H1 (cell line): ENCODE data around the gene TCF25. TPM values are rescaled to one million over a fixed set of nuclear protein-coding genes. Genes with fewer than 3 reads are reported as not detected.
"Not testable (repeated sequence)": the region's sequence is repeated elsewhere in the genome, so short reads cannot be mapped to it uniquely, and the experiment has no call there.

Experiments
- CTCF ChIA-PET: fragments of 300-600 bp; sonication (Branson Sonifier 250); formaldehyde crosslinking; loops from one replicate; lab custom pipeline; 2021; ENCODE audit not compliant: partially characterized antibody; lab: Charles Lee
- POLR2A ChIA-PET: fragments of 300-600 bp; sonication (Branson Sonifier 250); formaldehyde crosslinking; loops from one replicate; lab custom pipeline; 2021; ENCODE audit warnings: inconsistent platforms; ENCODE audit not compliant: partially characterized antibody; lab: Charles Lee
- DNase-seq, 2 experiments: peaks; one replicate each; pipeline versions ENCODE4 v3.0.0 to v3.0.0-alpha.2; 2010 to 2022; ENCODE audit warnings: low spot score in 2 of 2, low read depth in 1 of 2, mixed read lengths in 1 of 2
- FAIRE-seq: peaks from 2 replicates; lab custom pipeline; 2011; peaks lifted over from hg19 to GRCh38; lab: Jason Lieb, UNC
- H2AFZ ChIP-seq: 2 replicates; pipeline ENCODE4 v1.8.1; 2012; ENCODE audit warnings: low read length, inconsistent platforms
- H2AK5ac ChIP-seq: 2 replicates; pipeline ENCODE4 v1.6.1; 2013; ENCODE audit warnings: low read depth, low read length
- H2BK120ac ChIP-seq: replicated peaks from 2 replicates; pipeline ENCODE3; 2013; ENCODE audit warnings: low read depth, low read length, inconsistent platforms
- H2BK12ac ChIP-seq: 2 replicates; pipeline ENCODE4 v1.6.1; 2013; ENCODE audit warnings: low read depth, low read length
- H2BK15ac ChIP-seq: 2 replicates; pipeline ENCODE4 v1.6.1; 2013; ENCODE audit warnings: low read length
- H2BK20ac ChIP-seq: 2 replicates; pipeline ENCODE4 v1.6.1; 2013; ENCODE audit warnings: low read length
- H2BK5ac ChIP-seq: 2 replicates; pipeline ENCODE4 v1.6.1; 2013; ENCODE audit warnings: low read depth, low read length
- H3K14ac ChIP-seq: 2 replicates; pipeline ENCODE4 v1.6.1; 2013; ENCODE audit warnings: inconsistent platforms; ENCODE audit not compliant: insufficient read length
- H3K18ac ChIP-seq: 2 replicates; pipeline ENCODE4 v1.6.1; 2013; ENCODE audit warnings: low read length; ENCODE audit errors: extremely low read depth
- H3K23ac ChIP-seq: 2 replicates; pipeline ENCODE4 v1.6.1; 2013; ENCODE audit warnings: inconsistent platforms; ENCODE audit not compliant: insufficient read length
- H3K23me2 ChIP-seq: 2 replicates; pipeline ENCODE4 v1.6.1; 2013; ENCODE audit warnings: low read depth, low read length
- H3K27ac ChIP-seq: 2 replicates; pipeline ENCODE4 v1.6.1; 2011; ENCODE audit warnings: low read depth, low read length, inconsistent platforms
- H3K27me3 ChIP-seq, 4 experiments: replicated peaks in 1 of 4; 1 replicate in 1 of 4; 2 replicates in 3 of 4; pipeline versions ENCODE4 v1.6.1 to v1.8.1; 2011 to 2013; ENCODE audit warnings: low read length in 3 of 4, mild to moderate bottlenecking in 3 of 4, inconsistent platforms in 2 of 4, mixed read lengths in 2 of 4, moderate library complexity in 1 of 4; ENCODE audit not compliant: control insufficient read depth in 3 of 4, insufficient read depth in 3 of 4; ENCODE audit errors: extremely low read depth in 1 of 4
- H3K36me3 ChIP-seq, 4 experiments: 2 replicates each; pipeline versions ENCODE4 v1.6.1 to v1.8.1; 2011 to 2013; ENCODE audit warnings: mild to moderate bottlenecking in 4 of 4, low read length in 3 of 4, moderate library complexity in 2 of 4, control low read depth in 1 of 4, inconsistent platforms in 1 of 4; ENCODE audit not compliant: insufficient read depth in 4 of 4, control insufficient read depth in 2 of 4
- H3K4ac ChIP-seq: replicated peaks from 2 replicates; pipeline ENCODE3; 2013; ENCODE audit warnings: low read length, low read depth, mixed read lengths, inconsistent platforms; ENCODE audit not compliant: insufficient read length
- H3K4me1 ChIP-seq, 4 experiments: replicated peaks in 1 of 4; 1 replicate in 1 of 4; 2 replicates in 3 of 4; pipeline versions ENCODE4 v1.6.1 to v1.8.1; 2011 to 2013; ENCODE audit warnings: low read length in 3 of 4, inconsistent platforms in 2 of 4, mixed read lengths in 1 of 4; ENCODE audit not compliant: insufficient read depth in 4 of 4, control insufficient read depth in 3 of 4
- H3K4me2 ChIP-seq, 2 experiments: 2 replicates each; pipeline versions ENCODE4 v1.6.1 to v1.8.1; 2011 to 2013; ENCODE audit warnings: low read depth in 2 of 2, low read length in 2 of 2, control low read depth in 1 of 2, inconsistent platforms in 1 of 2, mild to moderate bottlenecking in 1 of 2; ENCODE audit not compliant: insufficient read depth in 1 of 2
- H3K4me3 ChIP-seq, 4 experiments: fragments of 200-600, 300-600 bp in 1 of 4; sonication (generic), shearing (Covaris generic), sonication (Bioruptor Twin) in 1 of 4; 2 replicates each; pipeline versions ENCODE4 v1.5.1 to v1.8.1; 2011 to 2016; ENCODE audit warnings: low read length in 4 of 4, low read depth in 3 of 4, control low read depth in 2 of 4, inconsistent platforms in 2 of 4, mild to moderate bottlenecking in 2 of 4, mixed read lengths in 1 of 4, moderate library complexity in 1 of 4; ENCODE audit not compliant: insufficient read depth in 2 of 4; ENCODE audit errors: extremely low read depth in 1 of 4
- H3K56ac ChIP-seq: replicated peaks from 2 replicates; pipeline ENCODE3; 2013; ENCODE audit warnings: low read depth, mild to moderate bottlenecking, mixed read lengths, low read length, inconsistent platforms; ENCODE audit not compliant: insufficient read length
- H3K79me1 ChIP-seq: 2 replicates; pipeline ENCODE4 v1.6.1; 2013; ENCODE audit warnings: low read depth, low read length, control low read depth
- H3K79me2 ChIP-seq, 2 experiments: 2 replicates each; pipeline versions ENCODE4 v1.6.1 to v1.8.1; 2012 to 2013; ENCODE audit warnings: low read length in 2 of 2, mild to moderate bottlenecking in 2 of 2, inconsistent platforms in 1 of 2; ENCODE audit not compliant: insufficient read depth in 2 of 2, control insufficient read depth in 1 of 2
- H3K9ac ChIP-seq, 4 experiments: replicated peaks in 1 of 4; 1 replicate in 1 of 4; 2 replicates in 3 of 4; pipeline versions ENCODE4 v1.6.1 to v1.8.1; 2011 to 2013; ENCODE audit warnings: low read depth in 3 of 4, low read length in 3 of 4, control low read depth in 2 of 4, mild to moderate bottlenecking in 2 of 4, moderate library complexity in 2 of 4, inconsistent platforms in 1 of 4; ENCODE audit errors: extremely low read depth in 1 of 4
- H3K9me3 ChIP-seq, 2 experiments: 2 replicates each; pipeline versions ENCODE4 v1.6.1 to v1.8.1; 2012 to 2013; ENCODE audit warnings: mild to moderate bottlenecking in 2 of 2, moderate library complexity in 2 of 2, control low read depth in 1 of 2, inconsistent platforms in 1 of 2, low read depth in 1 of 2, low read length in 1 of 2, mixed read lengths in 1 of 2; ENCODE audit not compliant: insufficient read depth in 2 of 2
- H4K20me1 ChIP-seq, 2 experiments: replicated peaks in 1 of 2; 2 replicates each; pipeline versions ENCODE3 to v1.8.1; 2011 to 2013; ENCODE audit warnings: inconsistent platforms in 2 of 2, low read length in 2 of 2, mild to moderate bottlenecking in 1 of 2; ENCODE audit not compliant: insufficient read depth in 2 of 2, control insufficient read depth in 1 of 2
- H4K5ac ChIP-seq: 2 replicates; pipeline ENCODE4 v1.6.1; 2013; ENCODE audit warnings: low read length, low read depth, mixed read lengths, inconsistent platforms; ENCODE audit not compliant: insufficient read length
- H4K8ac ChIP-seq: 2 replicates; pipeline ENCODE4 v1.8.0; 2013; ENCODE audit warnings: mild to moderate bottlenecking, moderate library complexity, low read length, inconsistent platforms; ENCODE audit not compliant: insufficient read depth; ENCODE audit errors: extremely low read depth
- H4K91ac ChIP-seq: replicated peaks from 2 replicates; pipeline ENCODE3; 2013; ENCODE audit warnings: low read length, mixed read lengths, inconsistent platforms; ENCODE audit not compliant: insufficient read length
- BACH1 ChIP-seq: IDR thresholded peaks from 2 replicates; pipeline ENCODE4 v1.6.1; 2012; ENCODE audit warnings: low read length, improper control_type of control experiment
- BRCA1 ChIP-seq: IDR thresholded peaks from 2 replicates; pipeline ENCODE4 v1.6.1; 2012; ENCODE audit warnings: low read depth, low read length, improper control_type of control experiment
- GABPA ChIP-seq: IDR thresholded peaks from 2 replicates; pipeline ENCODE4 v1.6.1; 2011; ENCODE audit warnings: mild to moderate bottlenecking, low read length, moderate library complexity, borderline replicate concordance; ENCODE audit not compliant: insufficient read depth
- NANOG ChIP-seq: IDR thresholded peaks from 2 replicates; pipeline ENCODE4 v1.6.1; 2011; ENCODE audit warnings: low read length, low read depth, mild to moderate bottlenecking, inconsistent platforms; ENCODE audit not compliant: insufficient read depth, poor library complexity, severe bottlenecking
- SIX5 ChIP-seq: IDR thresholded peaks from 2 replicates; pipeline ENCODE4 v1.6.1; 2011; ENCODE audit warnings: mild to moderate bottlenecking, low read depth, low read length
- WGBS, 2 experiments: shearing (Covaris generic) in 1 of 2; methylation state at CpG; one replicate each; pipeline versions ENCODE4 v1.1.6 to v1.1.7; 2013 to 2015; ENCODE audit warnings: low lambda C conversion rate in 2 of 2, mixed read lengths in 2 of 2, inconsistent platforms in 1 of 2, low coverage in 1 of 2, missing lambda C conversion rate in 1 of 2; ENCODE audit not compliant: insufficient replicate concordance in 2 of 2, insufficient coverage in 1 of 2, insufficient read length in 1 of 2; ENCODE audit errors: extremely low coverage in 1 of 2, missing lambda C conversion rate in 1 of 2; 5-methylcytosine and 5-hydroxymethylcytosine counted together
- polyA plus RNA-seq, 7 experiments: library from polyadenylated mRNA; depleted of rRNA in 3 of 7; stranded (reverse) in 5 of 7; unstranded in 2 of 7; fragments of >200 nt in 5 of 7; fragments of 200-250 nt in 2 of 7; gene quantifications; 1 replicate in 5 of 7; 2 replicates in 1 of 7; 4 replicates in 1 of 7; pipeline versions ENCODE4 v1.2.1 to v1.2.3, GENCODE V29; 2011 to 2013; ENCODE audit warnings: missing spikeins in 2 of 7, mixed read lengths in 2 of 7
- total RNA-seq: library from RNA; stranded (reverse); fragmentation: NEBNext Ultra II Directional; extraction: Animal tissue kit (Norgen Biotek cat#: 25700); gene quantifications from 2 replicates; pipeline ENCODE4 v1.2.1, GENCODE V29; 2021

Gene TCF25
- total and polyA plus RNA-seq, 2 of the 8 experiments (the other 6 are each of a cell fraction or from before 2014, with no cell fraction given) = 78.1 to 102 TPM

DNA sequence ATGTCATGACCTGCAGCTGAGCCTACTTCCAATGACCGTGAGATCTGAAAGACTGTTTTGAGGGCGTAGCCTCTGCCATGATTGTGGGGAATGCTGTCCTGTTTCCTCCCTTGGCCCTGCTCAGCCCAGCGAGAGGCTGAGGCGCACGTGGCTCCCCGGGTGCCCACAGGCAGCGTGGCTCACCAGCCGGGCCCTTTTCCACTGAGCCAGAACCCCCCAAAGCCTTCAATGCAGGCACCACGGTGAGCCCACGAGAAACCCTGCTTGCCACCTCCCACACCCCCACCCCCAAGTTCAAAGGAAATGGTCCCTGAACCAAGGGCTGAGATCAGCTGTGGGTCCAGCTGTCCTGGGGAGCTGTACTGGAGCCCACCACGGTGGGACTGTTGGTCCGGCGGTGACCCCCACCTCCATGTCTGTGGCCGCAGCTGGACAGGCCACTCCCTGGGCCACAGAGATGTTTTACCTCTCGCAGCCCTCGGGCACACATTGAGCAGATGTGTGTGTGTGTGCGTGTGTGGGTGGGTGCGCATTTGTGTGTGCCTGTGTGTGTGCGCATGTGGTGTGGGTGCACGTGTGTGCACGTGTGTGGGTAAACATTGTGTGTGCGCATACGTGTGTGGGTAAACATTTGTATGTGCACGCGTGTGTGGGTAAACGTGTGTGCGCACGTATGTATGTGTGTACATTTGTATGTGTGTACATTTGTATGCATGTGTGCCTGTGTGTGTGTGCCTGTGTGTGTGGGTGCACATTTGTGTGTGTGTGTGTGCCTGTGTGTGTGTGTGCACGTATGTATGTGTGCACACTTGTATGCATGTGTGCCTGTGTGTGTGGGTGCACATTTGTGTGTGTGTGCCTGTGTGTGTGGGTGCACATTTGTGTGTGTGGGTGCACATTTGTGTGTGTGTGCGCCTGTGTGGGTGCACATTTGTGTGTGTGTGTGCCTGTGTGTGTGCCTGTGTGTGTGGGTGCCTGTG lies 40.3 kb downstream of the TCF25 start (continued):
- TF ChIP-seq NANOG = no peak
- TF ChIP-seq GABPA = no peak
- no peak for TF ChIP-seq BACH1
- TF ChIP-seq SIX5 = no peak
- TF ChIP-seq BRCA1 = no peak
- TF ChIP-seq, all 59 proteins: peak for 0

GRCh38 chr16:89914642-89915285 lies 41.4 kb downstream of the TCF25 start:
- H4K91ac ChIP-seq, H3K23me2 ChIP-seq, H2BK120ac ChIP-seq, H3K4ac ChIP-seq, H4K8ac ChIP-seq, H2AK5ac ChIP-seq, H2BK5ac ChIP-seq, H3K79me1 ChIP-seq, H4K5ac ChIP-seq, H3K36me3 ChIP-seq, H4K20me1 ChIP-seq, H2BK15ac ChIP-seq, H3K9me3 ChIP-seq, H2BK20ac ChIP-seq, CTCF ChIA-PET, H3K56ac ChIP-seq, H3K79me2 ChIP-seq, H3K27ac ChIP-seq, H2BK12ac ChIP-seq, H3K4me3 ChIP-seq, H3K4me2 ChIP-seq, H3K14ac ChIP-seq, FAIRE-seq, H3K9ac ChIP-seq, H3K4me1 ChIP-seq, H2AFZ ChIP-seq, H3K23ac ChIP-seq, H3K18ac ChIP-seq, DNase-seq: not testable (repeated sequence)
- peaks cover 0 to 11% (median 11%) of the 10 kb centered on the region in 4 experiments; a peak in 6 of 7 replicates for H3K27me3 ChIP-seq
- 88% methylated on average over 10 of the region's 11 CpGs; no CpG with 5 or more reads in 1 of the 2 experiments for WGBS, 2 experiments
- POLR2A ChIA-PET = interaction anchor here (1.4 to 1.6 kb wide), 3 partner anchors 9 to 69 kb away, joined by 3 read pairs; partner anchors contain the start of gene TUBB3
